GM23248 (cell line): ENCODE measurements around the gene DPPA5. TPM values are rescaled to one million over a fixed set of nuclear protein-coding genes. Genes with fewer than 3 reads are reported as not detected.
"Not testable (repeated sequence)": the region's sequence is repeated elsewhere in the genome, so short reads cannot be mapped to it uniquely, and the experiment has no call there.

Experiments
- DNase-seq: peaks from one replicate; pipeline ENCODE4 v3.0.0-alpha.2; 2015
- H2AFZ ChIP-seq: fragments of 200-600 bp; sonication (generic); 2 replicates; pipeline ENCODE4 v1.6.1; 2016; ENCODE audit warnings: antibody characterized with exemption
- H3F3A ChIP-seq: fragments of 200-600 bp; sonication (generic); 2 replicates; pipeline ENCODE4 v1.6.1; 2016; ENCODE audit warnings: mild to moderate bottlenecking, antibody characterized with exemption, mixed run types; ENCODE audit not compliant: insufficient read depth
- H3K27ac ChIP-seq: fragments of 200-600 bp; sonication (generic); 2 replicates; pipeline ENCODE4 v1.5.1; 2016; ENCODE audit warnings: mild to moderate bottlenecking
- H3K27me3 ChIP-seq: fragments of 200-600 bp; sonication (generic); replicated peaks from 2 replicates; pipeline ENCODE4 v1.6.1; 2016; ENCODE audit warnings: mild to moderate bottlenecking; ENCODE audit not compliant: insufficient read depth
- H3K36me3 ChIP-seq: fragments of 200-600 bp; sonication (generic); 2 replicates; pipeline ENCODE4 v1.6.1; 2016; ENCODE audit warnings: low read depth, mild to moderate bottlenecking
- H3K4me1 ChIP-seq: fragments of 200-600 bp; sonication (generic); 2 replicates; pipeline ENCODE4 v1.6.1; 2016; ENCODE audit warnings: mild to moderate bottlenecking; ENCODE audit not compliant: insufficient read depth
- H3K4me2 ChIP-seq: fragments of 200-600 bp; sonication (generic); one replicate; pipeline ENCODE4 v1.6.1; 2016; ENCODE audit warnings: mild to moderate bottlenecking; ENCODE audit not compliant: unreplicated experiment
- H3K4me3 ChIP-seq: fragments of 200-600 bp; sonication (generic); 2 replicates; pipeline ENCODE4 v1.5.1; 2016; ENCODE audit warnings: mild to moderate bottlenecking
- H3K79me2 ChIP-seq: fragments of 200-600 bp; sonication (generic); 2 replicates; pipeline ENCODE4 v1.6.1; 2016; ENCODE audit warnings: mild to moderate bottlenecking; ENCODE audit not compliant: insufficient read depth
- H3K9ac ChIP-seq: fragments of 200-600 bp; sonication (generic); 2 replicates; pipeline ENCODE4 v1.6.1; 2016; ENCODE audit warnings: mild to moderate bottlenecking
- H3K9me2 ChIP-seq: fragments of 200-600 bp; sonication (generic); 2 replicates; pipeline ENCODE4 v1.6.1; 2016; ENCODE audit warnings: mixed run types, mild to moderate bottlenecking, moderate library complexity; ENCODE audit not compliant: insufficient read depth
- H3K9me3 ChIP-seq: fragments of 200-600 bp; sonication (generic); one replicate; pipeline ENCODE4 v1.6.1; 2017; ENCODE audit warnings: low read depth
- H4K20me1 ChIP-seq: fragments of 200-600 bp; sonication (generic); 2 replicates; pipeline ENCODE4 v1.6.0; 2016; ENCODE audit not compliant: insufficient read depth
- EZH2 ChIP-seq: fragments of 200-600 bp; sonication (generic); IDR thresholded peaks from 2 replicates; pipeline ENCODE4 v1.6.1; 2018; ENCODE audit warnings: antibody characterized with exemption, mild to moderate bottlenecking; ENCODE audit not compliant: insufficient read depth, poor library complexity, severe bottlenecking
- EZH2phosphoT487 ChIP-seq: fragments of 200-600 bp; sonication (generic); IDR thresholded peaks from 2 replicates; pipeline ENCODE4 v1.6.1; 2018; ENCODE audit warnings: antibody characterized with exemption, moderate library complexity, mild to moderate bottlenecking, low read depth; ENCODE audit not compliant: insufficient read depth
- whole genome bisulfite sequencing, 2 experiments: methylation state at CpG; one replicate each; pipeline ENCODE4 v1.1.6; 2015 to 2017; ENCODE audit warnings: low lambda C conversion rate in 2 of 2, low coverage in 1 of 2; ENCODE audit errors: missing lambda C conversion rate in 2 of 2; 5-methylcytosine and 5-hydroxymethylcytosine counted together
- in situ Hi-C: fragments of 300-500 bp; cut with MboI; formaldehyde crosslinking; loops from 2 replicates; pipeline ENCODE4 v1.15.0; 2020
- polyA plus RNA-seq: library from polyadenylated mRNA; unstranded; fragments of >200 nt; fragmentation: Nextera tagmentation; extraction: Ambion mirVana; gene quantifications from 2 replicates; pipeline ENCODE4 v1.2.1, GENCODE V29; 2016
- total RNA-seq: library from RNA; depleted of rRNA; stranded (reverse); fragments of >200 nt; shearing (Covaris generic); gene quantifications from 2 replicates; pipeline ENCODE4 v1.2.3, GENCODE V29; 2014

Gene DPPA5
- total and polyA plus RNA-seq, 2 experiments from 2014 or later = not detected

- H3F3A ChIP-seq = 0 out of 2 replicates have a peak, but pooled peaks cover 9% of the 10 kb centered on the region
- H3K4me3 ChIP-seq = peak overlapping the region; percentile 77
- peak overlapping the region; percentile 97 for H2AFZ ChIP-seq
- H3K27ac ChIP-seq = no peak overlapping the region
- H3K4me2 ChIP-seq = peak overlapping the region; percentile 97
- H3K4me1 ChIP-seq = peaks cover 7% of the 10 kb centered on the region
- in situ Hi-C loops = no loop called here
- no peaks in the 10 kb centered on the region for H3K79me2 ChIP-seq
- H3K27me3 ChIP-seq = no peaks in the 10 kb centered on the region
- H3K9me2 ChIP-seq = no peaks in the 10 kb centered on the region
- no peaks in the 10 kb centered on the region for H4K20me1 ChIP-seq
- no peak for TF ChIP-seq EZH2
- TF ChIP-seq EZH2phosphoT487 = no peak
- peak overlapping the region; percentile 70 for H3K9ac ChIP-seq
- no peaks in the 10 kb centered on the region for H3K9me3 ChIP-seq
- H3K36me3 ChIP-seq = no peaks in the 10 kb centered on the region
- 27 to 33% methylated on average over 4 of the region's 4 CpGs for WGBS, 2 experiments
- DNase-seq = no peak
These were observed 34.3 kb upstream of the DPPA5 start for GRCh38 chr6:73388433-73388799.

- Histone ChIP-seq H3K27ac (no peak overlapping the region), H3K36me3 (no peaks in the 10 kb centered on the region), H3K4me3 (no peak overlapping the region), H3K27me3 (no peaks in the 10 kb centered on the region), H3K9me2 (no peaks in the 10 kb centered on the region), H3K9ac (no peak overlapping the region), H3K4me1 (no peaks in the 10 kb centered on the region), H3K9me3 (no peaks in the 10 kb centered on the region), H4K20me1 (no peaks in the 10 kb centered on the region), H3K79me2 (no peaks in the 10 kb centered on the region), H3K4me2 (no peak overlapping the region), H2AFZ (no peak overlapping the region), H3F3A (no peaks in the 10 kb centered on the region)
- DNase-seq = peak; percentile 45
- WGBS, 2 experiments = 83 to 90% methylated on average over 6 of the region's 6 CpGs
- in situ Hi-C loops = no loop called here
- no peak for TF ChIP-seq EZH2phosphoT487
- no peak for TF ChIP-seq EZH2
These were observed 28.5 kb upstream of the DPPA5 start for GRCh38 chr6:73382462-73383113.

GRCh38 chr6:73381531-73381930 lies 27.5 kb upstream of the DPPA5 start:
- in situ Hi-C loops = not testable (repeated sequence)

GRCh38 chr6:73377225-73377624 lies 23.1 kb upstream of the DPPA5 start:
- TF ChIP-seq EZH2phosphoT487 = no peak
- no peak overlapping the region for H3K4me3 ChIP-seq
- in situ Hi-C loops = no loop called here
- H3K9me2 ChIP-seq = no peaks in the 10 kb centered on the region
- H3K4me1 ChIP-seq = no peaks in the 10 kb centered on the region
- no peak overlapping the region for H2AFZ ChIP-seq
- H3K4me2 ChIP-seq = no peak overlapping the region
- no peak for DNase-seq
- WGBS, 2 experiments = 31 to 34% methylated on average over 3 of the region's 3 CpGs
- H4K20me1 ChIP-seq = no peaks in the 10 kb centered on the region
- H3F3A ChIP-seq = no peaks in the 10 kb centered on the region
- H3K27me3 ChIP-seq = no peaks in the 10 kb centered on the region
- no peak overlapping the region for H3K27ac ChIP-seq
- no peak overlapping the region for H3K9ac ChIP-seq
- H3K9me3 ChIP-seq = no peaks in the 10 kb centered on the region
- no peaks in the 10 kb centered on the region for H3K79me2 ChIP-seq
- H3K36me3 ChIP-seq = no peaks in the 10 kb centered on the region

More at GRCh38 chr6:73381531-73381930, 27.5 kb upstream of the DPPA5 start:
- H3F3A ChIP-seq, H3K9me3 ChIP-seq, H4K20me1 ChIP-seq, H3K36me3 ChIP-seq, H3K9me2 ChIP-seq, H3K27ac ChIP-seq, H3K4me1 ChIP-seq, H3K27me3 ChIP-seq, DNase-seq, H3K79me2 ChIP-seq, H3K4me2 ChIP-seq, H3K4me3 ChIP-seq, H2AFZ ChIP-seq, H3K9ac ChIP-seq: not testable (repeated sequence)
- WGBS, 2 experiments = 73 to 80% methylated on average over 10 of the region's 10 CpGs

- Histone ChIP-seq H3K9ac (no peak overlapping the region), H3K4me2 (no peak overlapping the region), H3K4me1 (no peaks in the 10 kb centered on the region), H4K20me1 (no peaks in the 10 kb centered on the region), H3K27me3 (no peaks in the 10 kb centered on the region), H3F3A (no peaks in the 10 kb centered on the region), H3K36me3 (no peaks in the 10 kb centered on the region), H3K4me3 (no peak overlapping the region), H3K9me2 (no peaks in the 10 kb centered on the region), H3K9me3 (no peaks in the 10 kb centered on the region), H2AFZ (no peak overlapping the region), H3K27ac (no peak overlapping the region), H3K79me2 (no peaks in the 10 kb centered on the region)
- TF ChIP-seq EZH2 (no peak), EZH2phosphoT487 (no peak)
- in situ Hi-C loops = no loop called here
- DNase-seq = no peak
- 45 to 76% methylated on average over 1 of the region's 1 CpG for whole genome bisulfite sequencing, 2 experiments
These were observed 21.1 kb upstream of the DPPA5 start for GRCh38 chr6:73375216-73375615.
